Suppressor macrophage treated with lipopolysaccharide for 4 hours (primary cell): ENCODE data around the gene UGT1A5.

Experiments used
- DNase-seq: peaks from one replicate; pipeline ENCODE4 v3.0.0-alpha.2; 2020

Gene UGT1A5

GRCh38 chr2:233712611-233713261 lies at the start of gene UGT1A5:
Gene UGT1A5 (plus strand): TSS chr2:233712907. CDS start chr2:233712992, 85 bp downstream.
- no peak for DNase-seq

- DNase-seq, result no peak
These were observed 48.8 kb upstream of the UGT1A5 start for GRCh38 chr2:233663911-233664310.

GRCh38 chr2:233668605-233669260 lies 44.0 kb upstream of the UGT1A5 start:
- no peak for DNase-seq

- DNase-seq, result no peak
These were observed 41.2 kb upstream of the UGT1A5 start, which contains the start of gene UGT1A9 for GRCh38 chr2:233671290-233672161. Gene UGT1A9 (plus strand): TSS chr2:233671898. CDS start chr2:233671935, 37 bp downstream.

GRCh38 chr2:233672886-233673285 lies 39.8 kb upstream of the UGT1A5 start:
- DNase-seq, result no peak

GRCh38 chr2:233673896-233674295 lies 38.8 kb upstream of the UGT1A5 start:
- no peak for DNase-seq

GRCh38 chr2:233674314-233674713 lies 38.4 kb upstream of the UGT1A5 start:
- DNase-seq, result no peak

GRCh38 chr2:233674995-233675394 lies 37.7 kb upstream of the UGT1A5 start:
- DNase-seq, result no peak

- no peak for DNase-seq
These were observed 36.7 kb upstream of the UGT1A5 start for GRCh38 chr2:233676046-233676445.

- no peak for DNase-seq
These were observed 33.5 kb upstream of the UGT1A5 start for GRCh38 chr2:233679196-233679595.

GRCh38 chr2:233680361-233681045 lies 32.2 kb upstream of the UGT1A5 start:
- peak; percentile 32 for DNase-seq

GRCh38 chr2:233681521-233682099 lies 31.1 kb upstream of the UGT1A5 start, which contains the start of gene UGT1A7:
Gene UGT1A7 (plus strand): TSS chr2:233681901. CDS start chr2:233681938, 37 bp downstream.
- no peak for DNase-seq

- DNase-seq, result no peak
These were observed 28.1 kb upstream of the UGT1A5 start for GRCh38 chr2:233684640-233685039.

- no peak for DNase-seq
These were observed 25.8 kb upstream of the UGT1A5 start for GRCh38 chr2:233686928-233687327.

- DNase-seq, result no peak
These were observed 24.4 kb upstream of the UGT1A5 start for GRCh38 chr2:233688341-233688740.

GRCh38 chr2:233689031-233689430 lies 23.7 kb upstream of the UGT1A5 start:
- DNase-seq, result no peak

- no peak for DNase-seq
These were observed 23.2 kb upstream of the UGT1A5 start for GRCh38 chr2:233689501-233689900.

- no peak for DNase-seq
These were observed 22.3 kb upstream of the UGT1A5 start for GRCh38 chr2:233690444-233690843.

GRCh38 chr2:233691443-233692433 lies 21.0 kb upstream of the UGT1A5 start:
- DNase-seq, result no peak

- DNase-seq, result no peak
These were observed 20.1 kb upstream of the UGT1A5 start, which contains the start of gene UGT1A6 for GRCh38 chr2:233692648-233693047. Gene UGT1A6 (plus strand): TSS chr2:233692890. CDS start chr2:233693005, 115 bp downstream.

- DNase-seq, result no peak
These were observed 18.7 kb upstream of the UGT1A5 start for GRCh38 chr2:233693963-233694362.
